Measurements from ENCODE around the gene LRRC8C.
"Not testable (repeated sequence)": the region's sequence is repeated elsewhere in the genome, so short reads cannot be mapped to it uniquely, and the experiment has no call there.

Gene LRRC8C

DNA sequence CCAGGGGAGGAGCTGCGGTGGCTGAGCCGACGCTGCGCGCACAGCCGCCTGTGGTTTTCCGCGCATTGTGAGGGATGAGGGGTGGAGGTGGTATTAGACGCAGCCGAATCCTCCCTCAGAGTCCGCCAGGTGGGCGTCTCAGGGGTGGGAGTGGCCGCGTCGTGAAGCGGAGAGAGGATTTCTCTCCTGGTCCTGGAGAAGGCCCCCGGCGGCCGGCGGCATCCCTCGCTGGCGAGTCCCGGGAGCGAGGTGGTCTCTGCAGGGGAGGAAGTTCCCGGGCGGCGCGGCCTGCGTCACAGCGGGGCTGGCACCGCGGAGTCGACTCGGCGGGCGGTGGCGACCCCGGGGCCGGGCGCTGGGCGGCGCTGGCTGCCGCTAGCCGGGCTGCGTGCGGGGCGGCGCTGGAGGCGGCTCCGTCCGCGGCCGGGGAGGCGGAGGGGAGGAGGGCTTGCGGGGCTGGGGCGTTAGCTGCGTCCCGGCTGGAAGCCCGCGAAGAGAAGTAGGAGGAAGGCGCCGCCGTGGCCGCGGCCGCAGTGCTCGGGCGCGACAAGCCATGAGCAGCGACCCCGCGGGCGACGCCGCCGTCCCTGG, at the start of gene LRRC8C:
Gene LRRC8C, plus strand, starts transcription at position 464 of the 591 bp plus-strand sequence. CDS start 53,354 bp downstream, outside the sequence.
- in situ Hi-C loops (cut with MboI; ENCODE audit: low sequenced_read_pairs) = loop anchor here (25.0 kb wide), 1 partner anchor 130 kb away; no protein-coding TSS in a partner anchor

DNA sequence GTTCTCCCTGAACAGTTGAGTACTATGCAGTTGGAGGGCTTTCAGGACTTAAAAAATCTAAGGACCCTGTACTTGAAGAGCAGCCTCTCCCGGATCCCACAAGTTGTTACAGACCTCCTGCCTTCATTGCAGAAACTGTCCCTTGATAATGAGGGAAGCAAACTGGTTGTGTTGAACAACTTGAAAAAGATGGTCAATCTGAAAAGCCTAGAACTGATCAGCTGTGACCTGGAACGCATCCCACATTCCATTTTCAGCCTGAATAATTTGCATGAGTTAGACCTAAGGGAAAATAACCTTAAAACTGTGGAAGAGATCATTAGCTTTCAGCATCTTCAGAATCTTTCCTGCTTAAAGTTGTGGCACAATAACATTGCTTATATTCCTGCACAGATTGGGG, 48.7 kb upstream of the LRRC8C start:
- in situ Hi-C loops (cut with MboI; ENCODE audit: low sequenced_read_pairs) = no loop called here

DNA sequence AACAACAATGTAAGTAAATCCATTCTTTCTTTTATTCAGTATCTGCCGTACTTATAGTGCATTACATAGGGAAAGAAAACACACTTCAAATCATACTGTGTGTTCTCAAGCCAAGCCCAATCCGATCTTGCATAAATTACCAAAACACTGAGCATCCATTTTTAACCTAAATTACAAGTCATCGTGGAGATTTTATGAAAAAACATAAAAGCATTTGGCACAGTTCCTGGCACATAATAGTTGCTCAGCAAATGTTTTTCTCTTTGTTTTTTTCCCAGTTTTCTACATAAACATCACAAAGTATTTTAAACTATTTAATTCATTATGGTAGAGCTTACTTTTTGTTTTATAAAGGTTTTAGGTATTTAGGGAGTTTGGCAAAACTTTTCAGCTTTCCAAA, 48.1 kb upstream of the LRRC8C start:
- in situ Hi-C loops (cut with MboI; ENCODE audit: low sequenced_read_pairs) = no loop called here

DNA sequence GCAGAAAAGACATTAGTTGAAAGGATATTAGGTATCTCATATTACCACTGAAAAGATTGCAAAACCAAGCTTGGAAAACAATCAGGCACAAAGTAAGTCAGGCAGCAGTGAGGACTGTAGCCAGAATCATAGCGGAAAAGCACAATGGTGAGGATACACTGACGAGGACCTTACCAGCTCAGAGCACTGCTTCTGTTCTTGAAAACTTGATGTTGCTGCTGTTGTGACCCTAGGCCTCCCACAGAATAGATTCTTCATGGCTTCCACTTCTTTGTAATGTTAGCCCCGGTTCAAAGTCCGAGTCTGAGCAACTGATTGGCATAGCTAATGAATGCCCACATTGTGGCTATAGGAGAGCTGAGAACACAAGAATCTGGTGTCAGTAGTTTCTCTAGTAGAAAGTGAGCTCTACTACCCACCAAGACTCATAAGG, 45.2 kb upstream of the LRRC8C start:
- in situ Hi-C loops (cut with MboI; ENCODE audit: low sequenced_read_pairs) = no loop called here

DNA sequence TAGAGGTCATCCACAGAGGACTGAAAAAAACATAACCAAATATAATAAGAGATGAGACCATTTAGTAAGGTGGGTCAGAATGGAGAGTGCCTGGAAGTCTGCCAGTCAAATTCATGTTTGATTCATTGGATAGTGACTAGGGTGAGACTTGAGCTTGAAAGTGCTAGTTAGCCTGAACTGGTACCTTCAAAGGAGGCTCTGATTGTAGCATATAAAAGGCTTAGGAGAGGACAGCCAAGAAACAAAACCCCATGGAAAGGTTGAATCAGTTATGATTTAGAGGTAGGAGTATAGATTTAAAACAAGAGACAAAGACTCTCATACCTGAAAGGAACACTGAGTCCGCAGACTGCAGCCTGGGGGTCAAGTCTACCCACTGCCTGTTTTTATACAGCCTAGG, 44.4 kb upstream of the LRRC8C start:
- in situ Hi-C loops (cut with MboI; ENCODE audit: low sequenced_read_pairs) = no loop called here

DNA sequence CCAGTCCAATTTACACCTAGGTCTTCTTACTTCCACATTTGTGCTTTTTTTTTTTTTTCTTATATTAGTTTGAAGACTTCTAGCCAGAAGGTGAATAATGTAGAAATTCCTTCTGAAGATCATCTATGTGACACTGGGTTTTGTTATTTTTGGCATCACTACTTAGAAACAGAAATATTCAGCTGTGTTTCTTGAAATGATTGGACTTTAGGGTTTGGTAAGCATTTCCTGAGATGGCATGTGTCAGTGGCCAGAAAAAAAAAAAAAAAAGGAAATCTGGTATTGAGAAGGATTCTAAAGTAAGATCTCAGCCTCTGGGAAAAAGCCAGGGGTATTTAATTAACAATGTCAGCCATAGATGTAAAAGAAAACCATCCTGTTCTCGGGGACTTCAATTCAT, 43.4 kb upstream of the LRRC8C start:
- in situ Hi-C loops (cut with MboI; ENCODE audit: low sequenced_read_pairs) = no loop called here

DNA sequence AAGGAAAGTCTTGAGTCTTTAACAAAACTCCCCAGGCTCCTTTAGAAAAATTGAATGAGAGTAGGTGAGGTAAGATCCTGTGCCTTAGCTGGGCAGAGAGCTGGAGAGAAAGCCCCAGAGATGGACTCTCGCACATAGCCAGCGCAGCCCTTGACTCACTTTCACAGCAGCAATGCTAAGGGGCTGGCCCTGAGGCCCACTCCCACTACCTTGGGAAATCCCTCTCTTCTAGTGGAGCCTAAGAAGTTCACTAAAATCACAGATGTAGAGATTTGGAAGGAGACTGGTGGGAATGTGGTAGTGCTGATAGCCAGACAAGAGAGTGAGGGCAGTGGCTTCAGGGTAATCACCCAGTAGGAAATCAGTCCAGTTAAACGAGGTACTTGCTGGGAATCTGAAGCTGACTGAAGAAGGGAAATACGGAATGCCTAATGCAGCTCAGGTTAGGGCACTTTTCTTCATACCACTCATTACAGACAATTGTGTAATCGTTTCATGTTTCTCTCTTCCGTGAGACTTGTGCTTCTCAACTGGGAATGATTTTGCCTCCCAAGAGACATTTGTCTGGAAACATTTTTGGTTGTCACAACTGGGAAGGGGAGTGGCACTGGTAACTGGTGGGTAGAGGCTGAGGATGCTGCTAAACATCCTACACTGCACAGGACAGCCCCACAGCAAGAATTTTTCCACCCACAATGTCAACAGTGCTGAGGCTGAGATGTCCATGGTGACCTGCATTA, 42.4 kb upstream of the LRRC8C start:
- in situ Hi-C loops (cut with MboI; ENCODE audit: low sequenced_read_pairs) = no loop called here

DNA sequence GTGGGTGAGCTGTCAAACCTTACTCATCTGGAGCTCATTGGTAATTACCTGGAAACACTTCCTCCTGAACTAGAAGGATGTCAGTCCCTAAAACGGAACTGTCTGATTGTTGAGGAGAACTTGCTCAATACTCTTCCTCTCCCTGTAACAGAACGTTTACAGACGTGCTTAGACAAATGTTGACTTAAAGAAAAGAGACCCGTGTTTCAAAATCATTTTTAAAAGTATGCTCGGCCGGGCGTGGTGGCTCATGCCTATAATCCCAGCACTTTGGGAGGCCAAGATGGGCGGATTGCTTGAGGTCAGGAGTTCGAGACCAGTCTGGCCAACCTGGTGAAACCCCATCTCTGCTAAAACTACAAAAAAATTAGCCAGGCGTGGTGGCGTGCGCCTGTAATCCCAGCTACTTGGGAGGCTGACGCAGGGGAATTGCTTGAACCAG, 40.0 kb upstream of the LRRC8C start:
- in situ Hi-C loops (cut with MboI; ENCODE audit: low sequenced_read_pairs) = not testable (repeated sequence)

DNA sequence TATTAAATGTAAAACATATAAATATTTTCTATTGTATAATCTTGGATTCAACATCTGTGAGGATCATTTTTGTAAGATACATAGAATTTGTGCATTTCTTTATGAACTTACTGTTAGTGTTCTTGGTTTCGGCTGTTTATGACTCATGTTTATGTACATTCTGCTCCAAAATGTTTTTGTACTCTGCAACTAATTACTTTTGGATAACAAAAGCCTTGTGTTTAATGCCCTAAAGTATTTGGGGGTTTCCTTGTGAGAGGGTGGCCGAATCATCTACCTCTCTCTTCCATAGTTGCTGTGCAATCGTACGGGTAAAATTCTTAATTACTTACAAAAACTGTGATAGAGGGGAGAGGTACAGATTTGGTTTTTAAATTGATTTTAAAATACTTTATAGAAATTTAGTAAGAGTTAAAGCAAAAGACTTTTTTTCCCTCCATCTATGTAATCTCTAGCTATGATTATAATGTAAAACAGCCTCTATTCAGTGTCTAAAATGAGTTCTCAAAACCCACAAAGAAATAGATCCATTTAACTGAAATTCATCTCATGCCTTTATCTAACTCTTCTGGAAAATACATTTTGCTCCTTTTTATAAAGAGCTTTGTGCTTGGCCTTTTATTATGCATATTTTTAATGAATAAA, 38.7 kb upstream of the LRRC8C start:
- in situ Hi-C loops (cut with MboI; ENCODE audit: low sequenced_read_pairs) = no loop called here

DNA sequence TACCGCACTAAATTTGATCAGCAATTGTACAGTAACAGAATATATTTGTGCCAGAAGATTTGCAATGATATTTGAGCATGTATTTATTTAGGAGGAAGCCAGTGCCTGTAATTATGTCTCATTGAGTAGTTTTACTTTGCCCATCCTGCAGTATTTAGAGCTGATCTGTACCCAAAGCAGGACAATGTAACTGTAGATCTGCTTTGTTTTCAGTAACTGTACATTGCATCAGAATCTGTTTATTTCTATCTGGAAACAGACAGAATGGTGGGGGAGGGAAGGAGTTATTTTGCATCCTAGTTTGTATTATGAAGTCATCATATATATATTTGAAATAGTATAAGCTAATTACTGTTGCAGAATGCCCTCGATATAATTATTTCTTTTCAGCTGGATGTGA, 36.2 kb upstream of the LRRC8C start:
- in situ Hi-C loops (cut with MboI; ENCODE audit: low sequenced_read_pairs) = no loop called here

DNA sequence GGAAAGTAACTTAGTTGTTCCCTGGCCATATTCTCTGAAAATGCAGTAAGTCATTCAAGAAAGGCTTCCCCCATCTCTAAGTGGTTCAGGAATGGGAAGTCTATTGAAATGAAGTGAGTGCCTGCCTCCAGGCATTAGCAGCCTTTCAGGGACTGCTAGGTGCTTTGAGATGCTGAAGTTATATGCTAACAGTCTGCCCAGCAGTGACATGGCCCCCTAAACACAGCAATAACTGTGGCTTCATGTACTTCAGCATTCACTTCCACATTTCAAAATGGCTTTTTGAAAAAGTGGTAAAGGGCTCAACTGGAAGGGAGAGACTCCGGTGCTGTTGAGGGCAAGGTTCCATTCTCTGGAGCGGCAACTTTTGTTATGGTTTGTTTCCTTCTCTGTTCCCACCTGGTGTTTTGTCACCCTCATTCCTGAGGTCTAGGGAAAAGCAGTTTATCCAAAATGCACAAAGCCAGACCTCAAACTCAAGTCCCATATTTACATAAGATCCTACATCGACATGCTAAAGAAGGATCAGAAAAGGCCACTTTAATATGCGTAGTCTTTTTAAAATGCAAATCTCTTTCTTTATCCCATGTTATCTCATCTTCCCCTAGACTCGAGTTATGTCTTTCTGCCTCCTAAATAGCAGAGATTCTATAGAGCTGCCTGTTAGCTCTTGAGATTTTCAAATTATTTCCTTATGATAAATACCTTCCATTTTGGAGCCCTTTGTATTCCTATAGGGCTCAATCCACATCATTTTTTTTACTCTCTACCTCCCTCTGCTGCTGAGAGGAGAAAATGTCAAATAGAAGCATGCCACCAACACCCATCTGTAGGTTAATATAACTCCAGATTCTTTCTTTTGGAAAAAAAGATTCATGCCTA, 34.2 kb upstream of the LRRC8C start:
- in situ Hi-C loops (cut with MboI; ENCODE audit: low sequenced_read_pairs) = no loop called here

DNA sequence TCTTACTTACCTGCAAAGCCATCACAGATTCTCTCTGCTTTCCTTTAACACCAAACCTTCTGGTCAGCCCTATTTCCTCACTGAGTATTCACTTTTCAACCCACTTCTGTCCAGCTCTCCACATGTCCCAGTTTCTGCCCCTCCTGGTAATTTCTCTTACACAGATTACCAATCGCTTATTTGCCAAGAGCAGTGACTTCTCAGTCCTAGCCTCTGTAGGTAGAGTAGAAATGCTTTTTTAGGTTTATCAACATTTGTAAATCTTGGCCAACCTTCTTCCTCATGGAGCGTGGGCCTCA, 33.6 kb upstream of the LRRC8C start:
- in situ Hi-C loops (cut with MboI; ENCODE audit: low sequenced_read_pairs) = no loop called here

DNA sequence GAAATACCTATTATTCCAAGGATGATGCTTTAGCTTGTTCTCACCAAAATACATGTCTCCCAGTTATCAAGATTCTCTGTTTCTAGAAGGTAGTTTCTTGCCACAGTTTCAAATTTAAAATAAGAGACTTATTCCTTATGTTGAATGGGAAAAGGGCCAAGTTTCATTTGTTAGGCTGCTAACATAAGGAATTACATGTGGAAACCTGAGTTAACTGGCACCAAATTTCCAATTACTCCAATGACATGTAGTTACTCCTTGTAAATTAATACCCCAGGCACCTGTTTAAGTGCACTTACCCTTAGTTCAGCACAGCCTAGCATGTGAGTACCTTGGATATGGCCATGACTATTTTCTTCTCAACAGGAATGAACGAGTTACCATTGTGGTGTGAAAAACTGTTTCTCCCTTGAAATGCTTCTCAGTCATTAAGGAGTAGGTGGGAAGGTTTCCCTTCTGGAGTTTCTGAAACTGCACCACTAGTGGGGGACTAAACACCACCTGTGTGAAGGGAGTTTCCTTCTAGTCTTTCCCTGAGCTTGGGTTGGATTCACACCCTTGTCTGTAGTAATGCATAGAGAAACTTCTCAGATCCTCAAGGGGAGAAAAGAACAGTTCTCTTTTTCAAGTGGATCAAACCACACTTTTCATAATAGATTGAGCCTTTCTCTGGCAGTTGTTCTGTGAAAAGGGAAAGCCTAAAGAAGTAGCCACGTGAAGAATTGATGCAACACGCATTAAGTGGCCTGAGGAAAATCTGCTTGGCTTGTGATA, 32.3 kb upstream of the LRRC8C start:
- in situ Hi-C loops (cut with MboI; ENCODE audit: low sequenced_read_pairs) = no loop called here

DNA sequence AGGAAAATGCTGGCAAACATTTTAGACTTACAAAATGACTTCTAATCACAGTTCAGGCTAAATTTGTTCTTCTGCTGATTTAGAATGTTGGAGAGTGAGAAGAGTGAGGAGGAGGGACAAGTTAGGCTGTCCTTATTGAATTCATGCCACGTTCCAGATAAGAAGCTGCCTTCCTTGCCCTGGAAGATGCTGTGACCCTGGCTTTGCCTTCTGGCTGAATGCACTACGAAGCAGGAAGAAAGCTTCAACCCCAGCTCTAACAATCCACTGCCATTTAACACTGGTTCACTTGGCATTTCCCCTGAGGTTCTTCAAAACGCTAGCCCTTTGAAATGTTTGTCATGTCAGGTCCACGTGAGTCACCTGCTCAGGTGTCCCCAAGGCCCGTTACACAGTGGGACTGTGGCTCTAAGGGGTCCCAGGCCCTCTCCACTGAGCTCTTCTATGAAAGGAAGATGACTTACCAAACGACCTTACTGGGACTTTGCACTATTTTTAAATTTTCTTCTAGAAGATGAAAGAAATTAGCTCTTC, 30.0 kb upstream of the LRRC8C start:
- in situ Hi-C loops (cut with MboI; ENCODE audit: low sequenced_read_pairs) = no loop called here

DNA sequence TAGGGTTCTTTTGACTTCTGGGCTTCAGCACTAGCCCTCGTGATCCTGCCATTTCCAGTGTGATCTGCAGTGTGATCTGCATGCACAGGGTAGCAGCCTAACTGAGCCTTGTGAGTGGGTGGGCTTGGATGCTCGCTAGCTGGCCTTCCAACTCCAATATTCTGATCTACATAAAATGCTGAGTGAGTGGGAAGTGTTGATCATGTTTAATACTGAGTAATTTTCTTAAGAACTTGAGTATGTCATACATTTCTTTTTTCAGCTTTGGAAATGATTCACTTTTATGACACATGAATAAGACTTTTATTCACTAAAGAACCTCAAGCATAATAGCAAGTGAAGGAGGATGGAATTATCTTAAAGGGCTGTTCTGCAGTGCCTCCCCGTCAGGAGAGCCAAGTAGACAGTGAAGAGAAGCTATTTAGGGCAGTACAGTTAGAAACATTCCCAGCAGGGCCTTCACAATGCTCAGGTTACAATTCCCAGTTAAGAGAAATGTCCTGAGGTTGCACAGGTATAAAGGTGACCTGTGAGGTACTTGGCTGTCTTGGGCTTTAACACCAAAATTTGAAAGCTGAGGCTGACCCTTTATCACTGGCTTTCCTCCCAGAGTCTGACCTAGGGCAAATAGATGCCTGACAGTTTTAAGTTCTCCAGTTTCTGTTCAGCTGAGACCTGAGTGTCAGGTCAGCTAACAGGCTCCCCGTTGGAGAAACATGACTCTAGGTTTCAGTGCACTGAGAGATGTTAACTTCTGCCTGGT, 29.1 kb upstream of the LRRC8C start:
- in situ Hi-C loops (cut with MboI; ENCODE audit: low sequenced_read_pairs) = no loop called here

DNA sequence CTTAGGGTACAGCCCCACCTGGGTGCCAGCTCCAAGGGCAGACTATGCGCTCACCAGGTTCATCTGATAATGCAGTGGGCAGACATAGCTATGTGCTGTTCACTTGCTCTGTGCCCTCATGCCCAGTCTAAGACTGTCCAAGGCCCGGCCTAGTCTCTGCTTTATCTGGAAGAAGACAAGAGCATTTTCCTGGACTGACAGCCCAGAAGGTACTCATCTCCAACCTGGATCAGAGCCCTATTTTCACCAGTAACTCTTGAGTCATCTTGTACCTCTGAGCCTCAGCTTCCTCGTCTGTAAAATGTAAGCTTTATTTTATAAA, 28.5 kb upstream of the LRRC8C start:
- in situ Hi-C loops (cut with MboI; ENCODE audit: low sequenced_read_pairs) = no loop called here

DNA sequence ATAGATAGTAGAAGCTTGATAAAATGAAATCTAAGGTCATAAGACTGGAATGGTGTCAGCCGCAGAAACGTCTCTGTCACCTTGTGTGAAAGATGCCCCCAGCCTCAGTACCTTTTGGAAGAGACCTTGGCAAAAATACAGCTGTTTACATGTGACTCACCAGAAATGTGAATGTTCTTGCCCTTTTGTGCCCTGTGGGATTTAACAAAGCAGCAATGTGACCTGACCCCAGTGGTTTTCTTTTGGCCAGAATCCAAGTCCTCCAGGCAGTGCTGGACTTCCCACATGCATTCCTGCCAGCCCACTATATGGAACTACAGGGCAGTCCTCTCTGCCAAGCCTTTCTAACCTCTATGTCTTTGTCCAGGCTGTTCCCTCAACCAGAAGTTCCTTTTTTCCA, 27.2 kb upstream of the LRRC8C start:
- in situ Hi-C loops (cut with MboI; ENCODE audit: low sequenced_read_pairs) = no loop called here

DNA sequence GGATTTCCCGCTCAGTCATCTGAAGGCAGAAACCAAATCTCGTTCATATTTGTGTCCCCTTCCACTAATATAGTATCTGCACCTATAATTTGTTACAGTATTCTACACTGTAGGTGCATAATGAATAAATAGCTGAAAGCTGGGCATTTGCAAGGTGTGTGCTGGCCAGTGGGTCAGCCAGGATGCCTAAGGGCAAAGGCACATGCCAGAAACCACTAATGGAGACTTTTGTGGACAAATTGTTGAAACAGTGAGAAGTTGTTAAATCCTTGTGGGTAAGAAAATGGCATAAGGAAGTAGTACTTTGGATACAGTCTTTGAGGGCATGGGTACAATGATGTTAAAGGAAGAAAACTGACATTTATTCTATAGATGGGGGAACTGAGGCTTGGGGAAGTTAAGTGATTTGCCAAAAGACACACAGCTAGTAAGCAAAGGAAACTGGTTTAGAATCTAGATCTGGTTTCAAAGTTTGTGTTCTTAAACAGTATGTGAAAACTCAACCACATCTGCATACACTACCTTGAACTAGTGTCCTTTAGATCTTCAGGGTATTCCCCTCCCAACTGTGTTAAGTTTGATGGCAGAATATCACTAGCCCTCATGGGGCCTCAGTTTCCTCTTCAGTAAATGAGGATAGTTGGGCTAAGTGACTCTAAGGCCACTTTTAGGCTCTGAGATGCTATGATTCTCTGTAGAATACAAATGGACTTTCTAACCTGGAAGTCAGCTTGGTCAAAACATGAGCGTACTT, 26.5 kb upstream of the LRRC8C start:
- in situ Hi-C loops (cut with MboI; ENCODE audit: low sequenced_read_pairs) = no loop called here

DNA sequence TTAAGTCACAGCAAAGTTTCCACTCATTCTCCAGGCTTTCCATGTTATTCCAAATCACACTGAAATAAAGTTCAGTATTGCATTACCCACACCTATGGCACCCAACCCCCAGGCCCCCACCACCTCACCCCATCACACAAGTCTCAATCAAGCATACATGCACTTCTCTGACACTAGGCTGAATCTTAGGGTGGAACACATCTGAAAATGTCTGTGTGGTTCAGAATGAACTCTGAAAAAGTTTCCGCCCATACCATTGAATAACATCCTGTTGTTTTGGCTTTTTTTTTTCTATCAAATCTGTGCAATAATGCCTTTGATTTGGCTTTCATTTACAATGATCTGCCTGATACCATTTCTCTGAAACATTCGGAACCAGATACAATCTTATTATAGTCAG, 25.8 kb upstream of the LRRC8C start:
- in situ Hi-C loops (cut with MboI; ENCODE audit: low sequenced_read_pairs) = no loop called here
